CMK (cell line): Measurements from ENCODE around the gene RHBG.

Experiments used
- DNase-seq: peaks from one replicate; pipeline ENCODE4 v3.0.0-alpha.2; 2010; ENCODE audit warnings: low read depth

The RHBG gene

DNA sequence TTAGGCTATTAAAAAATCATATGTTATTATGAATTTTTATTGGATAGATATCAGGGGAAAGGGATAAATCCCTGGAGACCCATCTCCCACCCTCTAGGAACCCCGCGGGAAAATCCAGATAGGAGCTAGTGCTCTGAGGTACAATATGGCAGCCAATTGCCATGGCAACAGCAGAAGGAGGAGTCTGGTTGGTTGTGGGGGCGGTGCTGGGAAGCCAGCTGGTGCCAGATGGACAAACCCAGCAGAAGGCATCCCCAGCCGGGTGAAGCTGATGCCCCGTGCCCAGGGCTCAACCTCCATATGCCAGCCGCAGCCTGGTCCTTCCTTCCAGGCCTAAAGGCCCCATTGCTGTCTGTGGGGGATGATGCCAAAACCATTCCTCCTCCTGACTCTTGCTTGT, 38.3 kb downstream of the RHBG start:
- DNase-seq: no peak

DNA sequence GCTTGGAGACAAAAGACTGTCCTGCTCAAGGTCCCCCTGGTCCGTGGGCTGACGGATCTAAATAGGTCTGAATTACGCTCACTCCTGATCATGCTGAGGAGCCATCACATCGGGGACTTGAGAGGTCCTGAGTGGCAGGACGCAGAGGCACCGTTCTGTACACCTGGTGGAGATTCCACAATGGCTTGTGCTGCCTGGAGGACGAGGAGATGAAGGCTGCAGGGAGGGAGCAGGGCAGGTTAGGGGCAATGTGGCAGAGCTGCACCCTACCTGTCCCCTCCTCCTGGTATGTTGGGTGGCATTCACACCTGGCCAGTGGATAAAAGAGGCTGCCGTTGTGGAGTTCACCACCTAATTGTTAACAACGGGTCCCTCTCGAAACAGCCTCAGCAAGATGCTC, 38.7 kb downstream of the RHBG start:
- DNase-seq: no peak

DNA sequence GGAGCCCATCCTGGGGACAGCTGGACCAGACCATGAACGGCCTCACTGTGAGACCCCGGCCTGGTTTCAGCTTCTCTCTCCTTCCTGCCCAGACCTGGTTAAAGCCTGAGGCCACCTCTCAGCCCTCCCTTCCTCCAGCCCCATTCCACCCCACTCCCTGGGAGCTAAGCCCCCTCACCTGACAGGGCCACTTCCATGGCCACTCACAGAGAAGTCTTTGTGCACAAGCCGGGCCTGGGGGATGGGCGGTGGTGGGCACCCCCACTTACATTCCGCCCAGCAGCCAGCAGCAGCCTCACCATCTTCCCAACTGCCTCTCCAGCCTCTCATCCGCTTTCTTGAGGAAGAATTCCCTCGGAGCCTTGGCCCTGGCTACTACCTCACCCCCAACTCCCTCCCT, 40.4 kb downstream of the RHBG start:
- no peak for DNase-seq

DNA sequence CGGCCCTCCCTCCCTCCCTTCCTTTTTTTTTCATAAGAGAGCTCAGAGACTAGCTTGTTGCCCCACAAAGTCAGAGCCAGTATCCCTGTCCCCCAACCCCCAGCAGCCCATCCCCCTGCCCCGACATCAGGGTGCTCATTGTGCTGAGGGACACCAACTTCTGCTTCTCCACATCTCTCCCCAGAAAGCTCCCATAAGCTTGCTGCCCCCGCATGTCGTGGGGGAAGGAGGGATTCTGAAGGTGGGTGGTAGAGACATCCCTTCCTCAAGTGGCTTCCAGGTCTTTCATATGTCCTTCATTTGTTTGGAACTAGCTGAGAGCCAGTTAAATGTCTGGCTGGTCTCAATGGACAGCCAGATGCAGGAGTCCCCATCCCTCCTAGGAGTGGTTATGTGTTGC, 41.2 kb downstream of the RHBG start:
- DNase-seq: no peak

DNA sequence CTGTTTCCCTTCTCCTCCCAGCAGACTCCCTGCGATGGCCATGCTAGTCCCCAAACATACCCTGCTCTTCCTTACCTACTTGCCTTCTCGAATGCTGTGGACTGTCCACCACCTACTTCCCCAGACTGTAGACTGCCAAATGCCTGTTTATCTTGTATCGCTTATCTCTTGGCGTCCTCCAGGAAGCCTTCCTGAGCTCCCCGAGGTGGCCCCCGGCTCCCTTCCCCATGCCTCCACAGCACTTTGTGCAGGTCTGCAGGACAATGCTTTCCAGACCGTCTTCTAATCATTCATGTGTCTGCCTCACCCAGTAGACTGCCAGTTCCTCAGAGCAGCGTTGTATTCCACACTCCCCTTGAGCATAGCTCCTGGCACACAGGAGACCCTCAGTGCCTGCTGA, 41.7 kb downstream of the RHBG start:
- no peak for DNase-seq

DNA sequence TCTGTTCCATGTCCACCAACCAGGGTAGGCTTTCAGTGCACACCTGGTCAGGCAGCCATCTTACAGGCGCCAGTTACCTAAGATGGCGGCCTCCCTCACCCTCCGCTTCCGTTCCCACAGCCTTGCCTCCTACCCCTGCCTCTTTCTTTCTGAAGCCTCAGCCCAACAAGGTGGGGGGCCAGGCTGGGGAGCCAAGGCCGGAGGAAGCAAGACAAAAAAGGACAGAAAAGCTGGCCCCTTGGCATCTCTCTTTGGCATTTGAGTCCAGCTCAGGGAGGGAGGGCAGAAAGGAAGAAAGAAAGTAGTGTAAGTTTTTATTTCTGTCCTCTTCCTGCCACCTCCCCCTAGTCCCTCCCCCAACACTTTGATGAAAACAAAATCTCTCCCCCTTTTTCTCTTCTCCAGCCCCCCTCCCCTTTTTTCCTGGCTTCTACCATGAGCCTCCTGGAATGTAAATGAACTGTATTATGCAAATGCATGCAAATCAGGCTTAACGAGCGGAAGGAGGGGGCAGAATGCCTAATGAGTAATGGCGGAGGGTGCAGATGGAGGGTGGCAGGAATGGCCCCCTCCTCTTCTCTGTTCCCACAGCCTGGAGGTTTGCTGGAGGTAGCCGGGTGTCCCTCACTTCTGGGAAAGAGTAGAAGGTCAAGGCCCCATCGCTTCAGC, 43.8 kb downstream of the RHBG start:
- DNase-seq: no peak

DNA sequence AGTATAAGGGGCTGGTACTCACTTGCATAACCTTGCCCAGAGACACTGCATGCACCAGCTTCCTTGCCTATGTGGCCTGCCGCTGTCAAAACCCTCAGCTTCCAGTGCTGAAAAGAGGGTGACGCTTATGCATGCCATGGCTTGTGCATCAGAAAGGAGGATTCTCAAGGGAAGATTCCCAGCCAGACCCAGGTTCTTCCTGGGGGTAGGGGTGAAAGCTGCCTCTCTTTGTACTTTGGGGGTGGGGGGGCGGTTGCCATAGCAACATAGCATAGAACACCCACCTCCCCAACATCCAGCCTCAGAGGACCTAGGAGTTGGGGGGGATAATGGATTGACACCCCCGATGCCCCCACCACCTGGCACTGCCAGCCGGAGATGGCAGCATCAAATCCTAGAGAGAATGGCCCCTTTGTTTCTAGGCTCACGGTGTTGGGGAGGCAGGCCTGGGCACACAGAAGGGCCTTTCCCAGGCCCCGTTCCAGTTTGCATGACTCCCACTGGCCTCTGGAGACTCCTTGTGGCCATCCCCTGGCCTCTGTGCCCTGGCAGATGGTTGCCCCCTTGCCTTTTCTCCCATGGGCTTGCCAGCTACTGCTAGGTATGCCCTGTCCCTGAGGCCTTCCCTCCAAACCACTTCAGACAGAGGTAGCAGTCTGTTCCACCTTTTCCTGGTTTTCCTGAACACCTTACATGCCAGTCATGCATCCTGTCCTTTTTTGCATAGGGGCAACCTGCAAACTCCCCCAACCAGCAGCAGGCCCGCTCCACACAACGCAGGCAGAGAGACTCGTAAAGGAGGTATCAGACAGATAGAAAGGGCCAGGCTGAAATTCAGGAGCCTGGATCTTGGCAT, 44.6 kb downstream of the RHBG start:
- no peak for DNase-seq

DNA sequence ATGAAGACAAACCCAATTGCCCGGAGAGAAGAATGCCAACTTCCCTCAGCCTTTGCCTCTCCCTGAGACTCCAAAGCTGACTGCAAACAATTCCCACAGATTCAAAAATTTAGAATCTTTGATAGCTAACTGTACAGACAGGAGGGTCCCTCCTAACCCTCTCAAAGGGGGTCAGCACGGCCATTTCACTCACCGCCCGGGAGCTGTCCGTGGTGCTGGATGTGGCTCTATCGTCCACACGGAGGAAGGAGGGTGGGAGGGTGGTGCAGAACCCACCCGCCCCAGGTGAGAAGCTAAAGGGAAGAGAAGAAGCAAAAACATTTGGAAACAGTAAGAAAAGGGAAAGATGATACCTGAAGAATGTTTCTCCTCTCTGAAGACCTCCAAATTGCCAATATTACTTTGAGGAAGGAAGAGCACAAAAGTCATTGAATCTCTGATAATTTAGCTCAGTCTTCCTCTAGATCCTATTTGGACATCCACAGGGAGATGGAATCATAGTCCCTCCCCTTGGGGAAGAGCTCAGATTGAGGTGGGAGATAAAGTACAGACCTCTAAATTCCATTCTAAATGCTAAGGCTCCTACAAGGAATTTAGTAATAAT, 45.6 kb downstream of the RHBG start:
- DNase-seq: no peak

DNA sequence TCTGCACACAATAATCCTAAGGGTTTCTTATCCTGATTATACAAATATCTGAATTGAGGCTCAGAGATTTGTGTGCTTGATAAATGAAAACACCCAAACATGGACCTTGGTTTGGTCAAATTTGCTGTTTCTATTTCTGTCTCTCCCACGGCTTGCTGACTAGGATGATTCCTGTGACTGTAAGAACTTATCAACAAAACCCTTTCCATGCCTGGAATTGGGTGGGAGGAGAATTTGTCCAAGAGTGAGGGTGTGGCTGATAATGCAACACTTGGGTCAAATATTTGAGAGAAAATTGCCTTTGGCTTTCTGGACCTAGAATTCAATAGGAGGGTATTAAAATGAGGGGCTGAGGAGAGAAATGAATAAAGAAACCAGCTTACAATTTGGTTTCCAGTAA, 48.0 kb downstream of the RHBG start:
- no peak for DNase-seq

DNA sequence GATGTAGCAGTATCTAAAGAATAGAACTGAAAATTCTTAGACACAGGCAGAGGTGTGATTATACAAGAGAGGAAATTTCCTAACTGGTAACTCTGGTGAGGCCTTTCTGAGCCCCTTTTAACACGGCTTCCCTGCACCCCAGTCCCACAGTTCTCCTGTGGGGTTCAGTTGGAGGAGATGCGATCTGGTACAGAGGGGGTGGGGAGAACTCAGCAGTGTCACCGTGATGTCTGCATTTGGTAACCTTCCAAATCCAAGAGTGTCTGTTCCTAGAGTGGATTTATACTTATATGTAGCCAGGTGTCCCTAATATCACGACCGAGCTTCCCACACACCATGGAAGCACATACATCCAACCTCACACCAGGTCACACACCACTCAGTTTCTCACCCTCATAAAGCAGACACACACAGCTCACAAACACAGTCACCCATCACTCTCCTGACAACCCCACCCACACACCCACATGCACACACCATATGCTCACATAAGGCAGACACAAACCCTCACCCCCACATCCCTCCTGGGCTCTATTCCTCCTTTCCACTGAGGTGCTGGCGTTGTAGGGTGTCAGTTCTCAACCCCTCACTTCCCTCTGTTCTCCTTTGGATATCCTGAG, 48.5 kb downstream of the RHBG start:
- DNase-seq: no peak

DNA sequence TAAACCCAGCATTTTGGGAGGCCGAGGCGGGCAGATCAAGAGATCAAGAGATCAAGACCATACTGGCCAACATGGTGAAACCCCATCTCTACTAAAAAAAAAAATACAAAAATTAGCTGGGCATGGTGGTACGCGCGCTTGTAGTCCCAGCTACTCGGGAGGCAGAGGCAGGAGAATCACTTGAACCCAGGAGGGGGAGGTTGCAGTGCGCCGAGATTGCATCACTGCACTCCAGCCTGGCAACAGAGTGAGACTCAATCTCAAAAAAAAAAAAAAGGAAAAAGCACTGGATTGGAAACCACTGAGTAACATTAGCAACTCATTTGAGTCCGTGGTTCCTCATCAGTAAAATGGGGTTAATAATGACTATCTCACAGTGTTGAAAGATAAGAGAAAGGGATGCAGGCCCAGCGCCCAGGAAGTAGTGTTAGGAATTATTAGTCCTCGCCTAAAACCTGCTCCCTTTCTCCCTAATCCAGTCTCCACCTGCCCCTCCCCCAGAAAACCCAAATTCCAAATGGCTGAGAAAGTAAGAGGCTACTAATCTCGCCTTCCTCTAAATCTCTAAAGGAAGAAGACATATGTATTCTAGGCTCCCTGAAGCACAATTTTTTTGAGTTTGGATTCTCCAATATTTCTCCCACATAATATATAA, 49.5 kb downstream of the RHBG start:
- DNase-seq: no peak

DNA sequence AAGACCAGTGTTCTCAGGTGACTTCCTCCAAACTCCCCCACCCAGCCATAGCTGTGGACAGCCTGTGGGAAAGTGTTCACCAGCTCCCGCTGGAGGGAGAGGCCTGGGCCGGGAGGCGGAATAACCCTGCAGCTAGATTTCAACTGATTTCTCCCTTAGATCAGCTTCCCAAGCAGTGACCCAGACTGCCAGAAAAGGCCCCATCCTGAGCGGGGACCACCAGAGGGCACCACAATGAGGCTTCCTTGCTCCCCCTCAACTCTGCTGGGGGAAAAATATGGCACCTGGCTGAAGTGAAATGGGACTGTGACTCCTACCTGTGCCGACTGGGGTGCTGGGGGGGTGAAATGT, 50.8 kb downstream of the RHBG start:
- no peak for DNase-seq

DNA sequence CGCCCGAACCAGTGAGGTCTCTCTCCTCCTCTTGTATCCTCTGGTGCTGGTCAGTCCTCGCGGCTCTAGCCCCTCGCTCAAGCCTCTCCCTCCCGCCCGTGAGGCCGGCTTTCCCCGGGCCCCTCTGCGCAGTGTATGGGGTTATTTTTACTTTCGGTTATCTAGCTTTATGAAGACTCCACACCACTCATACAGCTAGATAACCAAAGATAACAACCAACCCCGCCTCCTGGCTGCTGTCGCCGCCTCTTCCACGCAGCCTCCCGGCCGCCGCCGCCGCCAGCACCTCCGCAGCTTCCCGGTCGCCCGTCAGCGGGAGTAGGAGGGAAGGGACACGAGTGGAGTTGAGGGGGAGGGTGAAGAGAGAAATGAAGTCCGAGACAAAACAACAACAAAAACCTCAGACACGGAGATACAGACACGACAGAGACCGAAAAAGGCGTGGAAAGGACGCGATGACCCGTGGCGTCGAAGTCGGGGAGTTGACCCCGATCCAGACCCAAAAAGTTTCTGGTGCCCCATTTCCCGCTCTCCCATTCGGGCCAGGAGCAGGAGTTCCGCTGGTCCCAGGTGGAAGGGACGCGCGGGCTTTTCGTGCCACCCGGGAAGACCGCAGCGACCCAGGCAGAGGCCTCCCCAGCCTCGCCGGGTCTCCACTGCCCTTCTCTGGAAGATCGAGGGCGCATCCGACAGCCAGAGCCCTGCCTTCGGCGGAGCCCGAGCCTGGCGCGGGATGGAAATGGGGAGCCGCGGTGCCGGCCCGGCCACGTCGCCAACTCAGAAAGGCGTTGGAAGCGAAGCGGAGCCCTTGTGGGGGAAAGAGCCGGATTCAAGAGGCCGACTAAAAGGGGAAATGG, 51.4 kb downstream of the RHBG start:
- no peak for DNase-seq

DNA sequence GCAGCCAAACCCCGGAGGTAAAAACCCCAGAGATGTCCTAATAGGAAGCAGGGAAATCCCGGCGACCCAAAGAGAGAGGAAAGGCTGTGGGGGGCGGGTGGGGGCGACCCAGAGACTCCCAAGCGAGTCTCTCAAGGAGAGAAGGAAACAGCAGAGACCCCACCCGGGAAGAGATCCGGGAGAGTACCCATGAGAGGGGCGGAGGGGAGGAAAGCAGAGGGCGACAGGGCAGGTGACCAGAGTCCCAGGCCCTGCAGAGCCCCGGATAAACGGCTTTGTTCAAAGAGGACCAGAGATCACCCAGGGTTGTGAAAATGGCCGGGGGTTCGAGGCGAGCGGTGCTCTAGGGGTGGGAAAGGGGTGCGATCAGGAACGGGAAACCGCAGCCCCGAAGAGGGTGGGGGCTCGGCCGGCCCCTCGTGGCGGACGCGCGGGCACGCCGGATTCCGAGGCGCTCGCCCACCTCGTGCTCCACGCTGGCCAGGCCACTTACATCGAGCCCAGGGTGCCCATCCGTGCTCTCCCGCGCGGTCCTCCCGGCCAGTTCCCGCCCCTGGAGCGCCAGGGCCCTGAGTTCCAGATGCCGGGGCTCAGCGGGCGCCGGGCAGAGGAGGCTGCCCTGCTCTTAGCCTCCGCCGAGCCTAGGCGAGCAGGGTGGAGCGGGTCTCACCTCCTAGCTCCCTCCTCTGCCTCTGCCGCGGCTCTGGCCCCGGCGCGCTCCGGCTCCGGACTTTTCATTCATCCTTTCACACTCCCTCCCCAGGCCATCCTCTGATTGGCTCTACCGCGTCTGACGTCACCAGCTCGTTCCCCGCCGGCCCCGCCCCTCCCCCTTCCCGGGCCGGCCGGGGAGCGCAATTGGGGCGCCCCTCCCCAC, 52.3 kb downstream of the RHBG start:
- no peak for DNase-seq

DNA sequence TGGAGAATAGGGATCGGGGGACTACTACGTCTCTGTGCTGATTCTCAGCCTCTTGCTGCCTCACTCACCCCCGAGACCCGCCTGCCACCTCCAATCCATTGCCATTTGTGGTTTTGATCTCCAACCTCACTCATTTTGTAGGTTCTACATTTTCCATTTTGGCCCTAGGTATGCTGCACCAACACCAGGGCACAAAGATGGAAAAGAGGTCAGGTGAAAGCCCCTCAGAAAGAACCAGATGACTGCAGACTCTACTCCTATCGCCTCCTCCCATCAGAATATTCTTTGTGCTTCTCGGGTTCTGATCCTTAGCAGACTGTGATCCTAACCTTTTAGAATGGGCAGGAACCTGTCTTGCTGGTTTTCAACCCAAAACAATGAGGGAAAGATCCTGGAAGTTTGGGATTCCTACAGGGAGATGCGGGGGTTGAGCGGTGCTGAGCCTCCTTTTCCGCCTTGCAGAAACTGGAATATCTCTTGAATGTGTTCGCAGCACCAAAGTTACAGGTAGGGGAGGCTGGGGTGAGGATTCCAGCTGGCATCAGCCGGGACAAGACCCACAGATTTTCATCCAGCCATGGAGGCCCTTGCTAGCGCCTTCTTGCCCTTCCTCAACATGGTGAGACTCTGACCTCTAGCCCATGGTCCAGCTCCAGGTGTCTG, 53.1 kb downstream of the RHBG start:
- DNase-seq: no peak

DNA sequence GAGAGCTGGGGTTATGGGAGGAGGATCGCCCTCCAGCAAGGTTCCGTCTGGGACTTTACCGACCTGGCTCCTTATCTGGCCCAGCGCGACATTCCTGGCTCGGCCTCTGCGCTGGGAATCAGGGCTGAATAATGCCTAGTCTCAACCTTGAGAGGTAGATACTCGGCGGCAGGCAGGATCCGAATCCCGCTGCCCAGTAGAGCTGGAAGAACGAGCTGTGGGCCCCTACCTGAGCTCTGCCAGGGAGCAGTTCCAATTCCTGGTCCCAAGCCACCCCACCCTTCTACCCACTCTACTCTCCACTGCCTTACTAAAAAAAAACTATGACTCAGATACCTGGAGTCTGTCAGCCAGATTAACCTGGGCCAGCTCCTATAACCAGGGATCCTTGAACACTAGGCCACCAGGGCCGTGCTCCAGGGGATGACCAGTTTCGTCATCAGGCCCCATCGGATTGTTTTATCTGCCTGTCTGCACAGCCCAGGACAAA, 53.6 kb downstream of the RHBG start:
- no peak for DNase-seq

DNA sequence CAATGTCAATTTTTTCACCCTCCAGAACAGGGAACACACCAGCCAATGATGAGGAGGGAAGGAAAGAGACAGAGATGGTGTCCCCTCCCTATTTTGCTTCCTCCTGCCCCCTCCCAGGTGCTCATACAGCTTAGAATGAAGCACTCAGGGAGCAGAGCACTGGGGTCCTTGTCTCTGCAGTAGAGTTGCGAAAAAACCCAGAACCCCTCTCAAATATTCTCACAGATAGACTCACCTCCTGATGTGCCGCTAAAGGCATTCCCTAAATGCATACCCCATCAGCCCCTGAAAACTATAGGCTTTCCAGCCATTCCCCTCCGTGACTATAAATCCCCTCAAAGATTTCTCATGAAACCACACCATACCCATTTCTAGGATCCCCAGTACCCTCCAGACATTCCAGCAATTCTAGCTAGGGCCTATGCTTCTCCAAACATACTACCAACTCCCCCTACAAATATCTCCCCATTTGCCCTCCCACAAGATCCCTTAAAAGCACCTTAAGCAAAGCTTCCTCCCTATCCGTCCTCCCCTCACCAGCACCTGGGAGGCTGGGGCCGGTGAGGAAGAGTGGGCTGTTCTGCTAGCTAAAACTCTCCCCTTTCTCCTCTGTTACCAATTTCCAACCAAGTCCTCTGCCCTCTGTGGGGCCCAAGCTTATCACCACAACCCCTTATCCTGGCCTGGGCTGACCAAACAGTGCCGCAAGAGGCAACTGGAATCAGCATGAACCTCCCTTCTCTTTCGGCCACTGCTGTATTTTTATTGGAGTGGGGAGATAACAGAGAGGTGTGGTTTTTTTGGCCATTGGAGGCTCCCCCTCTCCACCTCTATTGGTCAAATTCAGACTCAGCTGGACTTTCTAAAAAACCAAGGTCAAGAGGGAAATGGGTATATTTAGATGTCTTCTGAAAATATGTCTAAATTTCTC, 54.7 kb downstream of the RHBG start:
- no peak for DNase-seq

DNA sequence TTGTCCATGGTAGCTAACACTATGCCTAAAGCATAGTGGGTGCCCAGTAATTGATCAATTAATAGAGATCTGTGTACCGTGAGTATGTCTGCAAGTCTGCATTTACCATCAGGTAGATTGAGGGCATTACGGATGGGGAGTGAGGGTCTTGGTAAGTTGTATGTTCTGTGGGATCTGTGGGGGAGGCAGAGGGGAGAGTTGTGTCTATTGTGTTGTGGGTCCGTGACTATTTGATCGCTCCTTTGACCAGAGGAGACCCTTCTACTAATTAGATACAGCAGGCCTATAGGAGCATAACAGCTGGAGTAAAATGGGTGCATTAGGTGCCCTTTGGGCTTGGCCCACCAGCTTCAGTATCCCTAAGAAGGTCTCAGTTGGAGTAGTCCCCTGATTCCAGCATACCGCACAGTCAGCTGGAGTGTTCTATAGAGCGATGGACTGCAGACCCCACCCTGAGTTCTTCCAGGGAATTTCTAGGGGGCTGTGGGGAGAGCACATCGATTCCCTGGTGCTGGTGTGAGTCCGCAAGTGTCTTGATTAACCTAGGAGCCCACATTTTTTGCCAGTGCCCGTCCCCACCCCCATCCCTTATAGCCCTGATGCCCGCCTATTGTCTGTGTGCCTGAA, 55.9 kb downstream of the RHBG start:
- DNase-seq: no peak
